HEK293 (cell line): ENCODE results near the gene GHITM.

Experiments
- CTCF ChIA-PET: fragments of 350-600 bp; formaldehyde crosslinking; extraction: SDS; loops from one replicate; lab custom pipeline; 2021; ENCODE audit warnings: antibody characterized with exemption; lab: Yijun Ruan, JAX
- POLR2A ChIA-PET: fragments of 300-600 bp; formaldehyde crosslinking; extraction: SDS; loops from one replicate; lab custom pipeline; 2020; ENCODE audit warnings: antibody characterized with exemption, inconsistent platforms; lab: Yijun Ruan, JAX
- H3K27ac ChIP-seq: fragments of 200-500 bp; sonication (Bioruptor generic); 2 replicates; pipeline ENCODE4 v1.5.1; 2014; ENCODE audit warnings: low read depth, low read length, control low read depth, inconsistent platforms; ENCODE audit errors: extremely low read depth
- H3K36me3 ChIP-seq, 2 experiments: fragments of 200-500 bp in 1 of 2; sonication (Bioruptor generic) in 1 of 2; 1 replicate in 1 of 2; 2 replicates in 1 of 2; pipeline ENCODE4 v1.5.1; 2014 to 2017; ENCODE audit warnings: inconsistent platforms in 2 of 2, low read length in 2 of 2; ENCODE audit not compliant: control insufficient read depth in 2 of 2, insufficient read depth in 1 of 2
- H3K4me1 ChIP-seq: fragments of 200-500 bp; sonication (Bioruptor generic); 2 replicates; pipeline ENCODE4 v1.5.1; 2014; ENCODE audit warnings: mild to moderate bottlenecking, low read length, inconsistent platforms; ENCODE audit not compliant: control insufficient read depth, insufficient read depth
- H3K4me3 ChIP-seq: 2 replicates; pipeline ENCODE4 v1.5.1; 2011; ENCODE audit warnings: low read depth, mild to moderate bottlenecking, control low read depth, low read length, moderate library complexity
- H3K9me3 ChIP-seq: fragments of 200-500 bp; sonication (Bioruptor generic); 2 replicates; pipeline ENCODE4 v1.5.1; 2014; ENCODE audit warnings: low read depth, low read length, inconsistent platforms; ENCODE audit not compliant: control insufficient read depth, insufficient read depth
- BCL11B ChIP-seq: fragments of 450-650 bp; formaldehyde crosslinking; IDR thresholded peaks from 2 replicates; pipeline ENCODE4 v1.5.1; 2016; ENCODE audit warnings: low read depth, missing biosample characterization, missing genetic modification characterization
- EGR2 ChIP-seq: fragments of 450-650 bp; formaldehyde crosslinking; IDR thresholded peaks from 2 replicates; pipeline ENCODE4 v1.5.1; 2016; ENCODE audit warnings: low read depth, missing biosample characterization, missing genetic modification characterization
- GFI1B ChIP-seq: fragments of 450-650 bp; formaldehyde crosslinking; IDR thresholded peaks from 2 replicates; pipeline ENCODE4 v1.5.1; 2016; ENCODE audit warnings: missing biosample characterization, missing genetic modification characterization
- GLIS2 ChIP-seq: fragments of 450-650 bp; formaldehyde crosslinking; IDR thresholded peaks from 2 replicates; pipeline ENCODE4 v1.5.1; 2016; ENCODE audit warnings: missing biosample characterization, missing genetic modification characterization
- YY1 ChIP-seq: fragments of 450-650 bp; formaldehyde crosslinking; IDR thresholded peaks from 2 replicates; pipeline ENCODE4 v1.5.1; 2018; ENCODE audit warnings: missing biosample characterization, missing genetic modification characterization
- ZBTB1 ChIP-seq: fragments of 450-650 bp; formaldehyde crosslinking; IDR thresholded peaks from 2 replicates; pipeline ENCODE4 v1.5.1; 2016; ENCODE audit warnings: missing biosample characterization, missing genetic modification characterization
- ZBTB21 ChIP-seq: fragments of 450-650 bp; formaldehyde crosslinking; IDR thresholded peaks from 2 replicates; pipeline ENCODE4 v1.5.1; 2017; ENCODE audit warnings: missing biosample characterization, missing genetic modification characterization
- ZFHX2 ChIP-seq: fragments of 450-650 bp; formaldehyde crosslinking; conservative IDR thresholded peaks from 2 replicates; pipeline ENCODE4 v1.5.1; 2016; ENCODE audit warnings: missing biosample characterization, missing genetic modification characterization
- ZFP41 ChIP-seq: fragments of 450-650 bp; formaldehyde crosslinking; IDR thresholded peaks from 2 replicates; pipeline ENCODE4 v1.5.1; 2016; ENCODE audit warnings: missing biosample characterization, missing genetic modification characterization, borderline replicate concordance
- ZNF10 ChIP-seq: fragments of 450-650 bp; formaldehyde crosslinking; IDR thresholded peaks from 2 replicates; pipeline ENCODE4 v1.5.1; 2017; ENCODE audit warnings: missing biosample characterization, missing genetic modification characterization
- ZNF211 ChIP-seq: fragments of 450-650 bp; formaldehyde crosslinking; IDR thresholded peaks from 2 replicates; pipeline ENCODE4 v1.5.1; 2016; ENCODE audit warnings: low read depth, missing biosample characterization, missing genetic modification characterization
- ZNF266 ChIP-seq: fragments of 450-650 bp; formaldehyde crosslinking; IDR thresholded peaks from 2 replicates; pipeline ENCODE4 v1.5.1; 2016; ENCODE audit warnings: missing biosample characterization, missing genetic modification characterization, low read depth
- ZNF335 ChIP-seq: fragments of 450-650 bp; formaldehyde crosslinking; conservative IDR thresholded peaks from 2 replicates; pipeline ENCODE4 v1.5.1; 2016; ENCODE audit warnings: missing biosample characterization, missing genetic modification characterization
- ZNF548 ChIP-seq: fragments of 450-650 bp; formaldehyde crosslinking; IDR thresholded peaks from 2 replicates; pipeline ENCODE4 v1.5.1; 2016; ENCODE audit warnings: missing biosample characterization, missing genetic modification characterization
- ZNF571 ChIP-seq: fragments of 450-650 bp; formaldehyde crosslinking; IDR thresholded peaks from 2 replicates; pipeline ENCODE4 v1.5.0; 2017; ENCODE audit warnings: missing biosample characterization, missing genetic modification characterization
- ZNF585B ChIP-seq: fragments of 450-650 bp; formaldehyde crosslinking; IDR thresholded peaks from 2 replicates; pipeline ENCODE4 v1.5.1; 2016; ENCODE audit warnings: missing biosample characterization, missing genetic modification characterization
- ZNF707 ChIP-seq: fragments of 450-650 bp; formaldehyde crosslinking; IDR thresholded peaks from 2 replicates; pipeline ENCODE4 v1.5.1; 2016; ENCODE audit warnings: missing biosample characterization, missing genetic modification characterization
- ZNF768 ChIP-seq: fragments of 450-650 bp; formaldehyde crosslinking; IDR thresholded peaks from 2 replicates; pipeline ENCODE4 v1.5.1; 2018; ENCODE audit warnings: missing biosample characterization, mild to moderate bottlenecking, missing genetic modification characterization
- ZXDB ChIP-seq: fragments of 450-650 bp; formaldehyde crosslinking; IDR thresholded peaks from 2 replicates; pipeline ENCODE4 v1.5.1; 2016; ENCODE audit warnings: missing biosample characterization, missing genetic modification characterization
- TF ChIP-seq, protein P1 (sequence below): fragments of 450-650 bp; formaldehyde crosslinking; conservative IDR thresholded peaks from 2 replicates; pipeline ENCODE4 v1.5.1; 2016; ENCODE audit warnings: low read depth, missing biosample characterization, missing genetic modification characterization
- TF ChIP-seq, protein P2 (sequence below): fragments of 450-650 bp; formaldehyde crosslinking; IDR thresholded peaks from 2 replicates; pipeline ENCODE4 v1.5.1; 2016; ENCODE audit warnings: missing biosample characterization, missing genetic modification characterization
- TF ChIP-seq, protein P3 (sequence below): sonication (generic); formaldehyde crosslinking; IDR thresholded peaks from 2 replicates; pipeline ENCODE4 v1.8.1; 2022; ENCODE audit warnings: mild to moderate bottlenecking, moderate library complexity, missing genetic modification reagents

Gene GHITM

DNA sequence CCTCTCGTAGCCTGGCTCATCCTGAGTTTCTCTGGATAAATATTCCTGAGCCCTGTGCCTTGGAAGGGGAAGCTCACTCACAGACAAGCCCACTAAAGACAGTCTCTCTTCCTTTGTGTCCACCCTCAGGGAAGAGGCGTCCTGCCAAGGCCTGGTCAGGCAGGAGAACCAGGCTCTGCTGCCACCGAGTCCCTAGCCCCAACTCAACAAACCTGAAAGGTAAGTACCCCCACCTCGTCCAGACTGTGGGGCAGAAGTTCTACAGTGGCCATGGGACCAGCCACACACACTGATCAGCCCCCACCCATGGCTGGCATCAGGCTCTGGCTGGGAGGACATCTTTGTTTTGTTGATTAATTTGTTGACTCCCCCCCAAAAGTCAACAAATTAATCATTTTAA lies 37.0 kb downstream of the GHITM start:
- no peak overlapping the region for H3K27ac ChIP-seq
- no peaks in the 10 kb centered on the region for H3K9me3 ChIP-seq
- ChIA-PET POLR2A (no interaction called here), CTCF (interaction anchor here (0.7 kb wide), 1 partner anchor 63 kb away, joined by 3 read pairs; no protein-coding TSS in a partner anchor)
- no peak for TF ChIP-seq BCL11B (tag by site-specific recombination)
- TF ChIP-seq ZBTB21 (tag by site-specific recombination) = no peak
- no peak for TF ChIP-seq ZXDB (tag by site-specific recombination)
- TF ChIP-seq YY1 (tag by site-specific recombination) = no peak
- TF ChIP-seq, protein P1, sequence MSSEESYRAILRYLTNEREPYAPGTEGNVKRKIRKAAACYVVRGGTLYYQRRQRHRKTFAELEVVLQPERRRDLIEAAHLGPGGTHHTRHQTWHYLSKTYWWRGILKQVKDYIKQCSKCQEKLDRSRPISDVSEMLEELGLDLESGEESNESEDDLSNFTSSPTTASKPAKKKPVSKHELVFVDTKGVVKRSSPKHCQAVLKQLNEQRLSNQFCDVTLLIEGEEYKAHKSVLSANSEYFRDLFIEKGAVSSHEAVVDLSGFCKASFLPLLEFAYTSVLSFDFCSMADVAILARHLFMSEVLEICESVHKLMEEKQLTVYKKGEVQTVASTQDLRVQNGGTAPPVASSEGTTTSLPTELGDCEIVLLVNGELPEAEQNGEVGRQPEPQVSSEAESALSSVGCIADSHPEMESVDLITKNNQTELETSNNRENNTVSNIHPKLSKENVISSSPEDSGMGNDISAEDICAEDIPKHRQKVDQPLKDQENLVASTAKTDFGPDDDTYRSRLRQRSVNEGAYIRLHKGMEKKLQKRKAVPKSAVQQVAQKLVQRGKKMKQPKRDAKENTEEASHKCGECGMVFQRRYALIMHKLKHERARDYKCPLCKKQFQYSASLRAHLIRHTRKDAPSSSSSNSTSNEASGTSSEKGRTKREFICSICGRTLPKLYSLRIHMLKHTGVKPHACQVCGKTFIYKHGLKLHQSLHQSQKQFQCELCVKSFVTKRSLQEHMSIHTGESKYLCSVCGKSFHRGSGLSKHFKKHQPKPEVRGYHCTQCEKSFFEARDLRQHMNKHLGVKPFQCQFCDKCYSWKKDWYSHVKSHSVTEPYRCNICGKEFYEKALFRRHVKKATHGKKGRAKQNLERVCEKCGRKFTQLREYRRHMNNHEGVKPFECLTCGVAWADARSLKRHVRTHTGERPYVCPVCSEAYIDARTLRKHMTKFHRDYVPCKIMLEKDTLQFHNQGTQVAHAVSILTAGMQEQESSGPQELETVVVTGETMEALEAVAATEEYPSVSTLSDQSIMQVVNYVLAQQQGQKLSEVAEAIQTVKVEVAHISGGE (tag by site-specific recombination) = no peak
- H3K4me1 ChIP-seq = no peaks in the 10 kb centered on the region
- no peak overlapping the region for H3K4me3 ChIP-seq
- H3K36me3 ChIP-seq = no peaks in the 10 kb centered on the region

DNA sequence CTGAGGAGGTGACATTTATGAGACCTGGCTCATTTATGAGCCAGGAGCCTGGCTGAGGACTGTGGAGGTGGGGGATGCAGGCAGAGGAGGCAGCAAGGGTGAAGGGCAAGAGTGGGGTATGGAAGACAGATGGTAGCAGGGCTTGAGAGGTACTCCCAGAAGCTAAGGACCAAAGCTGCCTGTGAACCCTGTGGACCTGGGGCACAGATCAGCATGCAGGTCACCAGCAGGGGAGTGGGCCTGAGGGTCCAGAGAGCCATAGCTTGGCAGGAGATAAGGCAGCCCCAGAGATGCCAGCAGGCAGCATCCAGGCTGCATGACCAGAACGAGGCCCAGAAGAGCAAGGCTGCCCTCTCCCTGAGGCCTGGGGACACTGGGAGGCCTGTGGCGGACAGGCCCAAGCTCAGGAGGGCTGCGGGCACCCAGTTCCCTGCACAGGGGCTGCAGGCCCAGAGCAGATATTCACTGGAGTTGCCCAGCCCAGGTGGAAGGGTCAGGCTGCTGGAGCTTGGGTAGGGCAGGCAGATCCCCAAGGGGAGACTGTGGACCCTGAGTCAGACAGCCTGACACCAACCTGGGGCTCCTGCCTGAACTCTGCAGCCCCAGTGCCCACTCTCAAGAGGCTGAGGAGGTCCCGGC lies 37.6 kb downstream of the GHITM start:
- ChIA-PET POLR2A (no interaction called here), CTCF (no interaction called here)
- H3K4me3 ChIP-seq = no peak overlapping the region
- no peaks in the 10 kb centered on the region for H3K9me3 ChIP-seq
- H3K27ac ChIP-seq = no peak overlapping the region
- TF ChIP-seq ZFHX2 = 0 out of 2 replicates have a peak, but pooled peaks have one; percentile 13
- TF ChIP-seq EGR2 (tag by site-specific recombination) = peak; percentile 44; the same call in 1 of the 2 replicates
- TF ChIP-seq GFI1B (tag by site-specific recombination) = no peak
- H3K36me3 ChIP-seq = no peaks in the 10 kb centered on the region
- no peaks in the 10 kb centered on the region for H3K4me1 ChIP-seq

DNA sequence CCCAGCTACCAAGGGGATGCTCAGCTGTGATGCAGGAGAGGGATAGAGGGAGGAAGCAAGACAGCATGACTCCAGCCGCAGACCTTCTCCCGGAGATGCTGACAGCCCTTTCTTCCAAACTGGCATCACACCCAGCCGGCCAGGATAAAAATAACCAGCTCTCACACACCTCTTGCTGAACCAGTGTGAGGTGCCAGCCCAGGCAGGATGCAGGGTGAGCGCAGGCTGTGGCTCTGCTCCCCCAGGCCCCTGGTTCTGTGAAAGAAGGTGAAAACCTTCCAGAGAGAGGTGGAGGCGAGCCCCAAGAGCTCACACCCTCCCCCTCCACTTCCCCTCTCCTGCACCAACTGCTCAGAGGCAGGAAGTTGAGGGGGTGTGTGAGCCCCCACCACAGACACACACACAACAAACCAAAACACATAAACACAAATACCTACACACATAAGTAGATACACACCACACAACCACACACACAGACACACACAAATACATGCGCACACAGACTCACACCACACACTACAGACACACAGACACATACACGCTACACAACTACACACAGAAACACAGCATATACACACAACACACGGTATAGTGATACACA lies 38.3 kb downstream of the GHITM start:
- ChIA-PET POLR2A (no interaction called here), CTCF (no interaction called here)
- Histone ChIP-seq H3K27ac (no peak overlapping the region), H3K4me1 (no peaks in the 10 kb centered on the region), H3K4me3 (no peak overlapping the region), H3K9me3 (no peaks in the 10 kb centered on the region), H3K36me3 (no peaks in the 10 kb centered on the region)
- TF ChIP-seq ZNF548 (tag by site-specific recombination) (no peak), EGR2 (tag by site-specific recombination) (0 out of 2 replicates have a peak, but pooled peaks have one; percentile 14)

DNA sequence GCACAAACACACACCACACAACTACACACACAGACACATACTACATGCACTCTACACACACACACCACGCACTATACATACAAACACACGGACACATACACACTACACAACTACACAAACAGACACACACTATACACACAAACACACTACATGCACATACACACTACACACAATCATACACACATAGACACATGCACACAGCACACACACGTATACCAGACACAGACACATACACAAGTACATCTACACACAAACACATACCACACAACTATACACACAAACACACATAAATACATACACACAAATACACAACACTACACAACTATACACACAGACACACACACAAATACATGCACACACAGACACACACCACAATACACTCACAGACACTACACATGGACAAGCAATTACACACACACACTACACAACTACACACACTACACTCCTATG lies 38.9 kb downstream of the GHITM start:
- CTCF ChIA-PET = no interaction called here
- H3K36me3 ChIP-seq = no peaks in the 10 kb centered on the region
- no peaks in the 10 kb centered on the region for H3K4me1 ChIP-seq
- no peaks in the 10 kb centered on the region for H3K9me3 ChIP-seq
- POLR2A ChIA-PET = no interaction called here
- no peak overlapping the region for H3K27ac ChIP-seq
- no peak overlapping the region for H3K4me3 ChIP-seq
- TF ChIP-seq ZNF266 (tag by site-specific recombination) = no peak
- no peak for TF ChIP-seq ZFP41 (tag by site-specific recombination)
- TF ChIP-seq ZNF585B = no peak
- TF ChIP-seq ZNF10 (tag by site-specific recombination) = no peak
- TF ChIP-seq, protein P2, sequence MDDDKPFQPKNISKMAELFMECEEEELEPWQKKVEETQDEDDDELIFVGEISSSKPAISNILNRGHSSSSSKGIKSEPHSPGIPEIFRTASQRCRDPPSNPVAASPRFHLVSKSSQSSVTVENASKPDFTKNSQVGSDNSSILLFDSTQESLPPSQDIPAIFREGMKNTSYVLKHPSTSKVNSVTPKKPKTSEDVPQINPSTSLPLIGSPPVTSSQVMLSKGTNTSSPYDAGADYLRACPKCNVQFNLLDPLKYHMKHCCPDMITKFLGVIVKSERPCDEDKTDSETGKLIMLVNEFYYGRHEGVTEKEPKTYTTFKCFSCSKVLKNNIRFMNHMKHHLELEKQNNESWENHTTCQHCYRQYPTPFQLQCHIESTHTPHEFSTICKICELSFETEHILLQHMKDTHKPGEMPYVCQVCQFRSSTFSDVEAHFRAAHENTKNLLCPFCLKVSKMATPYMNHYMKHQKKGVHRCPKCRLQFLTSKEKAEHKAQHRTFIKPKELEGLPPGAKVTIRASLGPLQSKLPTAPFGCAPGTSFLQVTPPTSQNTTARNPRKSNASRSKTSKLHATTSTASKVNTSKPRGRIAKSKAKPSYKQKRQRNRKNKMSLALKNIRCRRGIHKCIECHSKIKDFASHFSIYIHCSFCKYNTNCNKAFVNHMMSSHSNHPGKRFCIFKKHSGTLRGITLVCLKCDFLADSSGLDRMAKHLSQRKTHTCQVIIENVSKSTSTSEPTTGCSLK (tag by site-specific recombination) = no peak
- no peak for TF ChIP-seq ZNF211 (tag by site-specific recombination)
- no peak for TF ChIP-seq GLIS2 (tag by site-specific recombination)
- TF ChIP-seq ZNF335 = no peak
- TF ChIP-seq, protein P3, sequence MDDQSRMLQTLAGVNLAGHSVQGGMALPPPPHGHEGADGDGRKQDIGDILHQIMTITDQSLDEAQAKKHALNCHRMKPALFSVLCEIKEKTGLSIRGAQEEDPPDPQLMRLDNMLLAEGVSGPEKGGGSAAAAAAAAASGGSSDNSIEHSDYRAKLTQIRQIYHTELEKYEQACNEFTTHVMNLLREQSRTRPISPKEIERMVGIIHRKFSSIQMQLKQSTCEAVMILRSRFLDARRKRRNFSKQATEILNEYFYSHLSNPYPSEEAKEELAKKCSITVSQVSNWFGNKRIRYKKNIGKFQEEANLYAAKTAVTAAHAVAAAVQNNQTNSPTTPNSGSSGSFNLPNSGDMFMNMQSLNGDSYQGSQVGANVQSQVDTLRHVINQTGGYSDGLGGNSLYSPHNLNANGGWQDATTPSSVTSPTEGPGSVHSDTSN (CRISPR knock-in tag) = no peak
- TF ChIP-seq ZNF571 (tag by site-specific recombination) = no peak
- no peak for TF ChIP-seq ZBTB1
- TF ChIP-seq ZNF707 (tag by site-specific recombination) = no peak
- TF ChIP-seq ZNF768 (tag by site-specific recombination) = no peak
